ENCODE data around the gene USP15. TPM values are rescaled to one million over a fixed set of nuclear protein-coding genes. Genes with fewer than 3 reads are reported as not detected.

The USP15 gene
- total and polyA plus RNA-seq, 8 donors: 16.6 to 220 (median 77.9) TPM

DNA sequence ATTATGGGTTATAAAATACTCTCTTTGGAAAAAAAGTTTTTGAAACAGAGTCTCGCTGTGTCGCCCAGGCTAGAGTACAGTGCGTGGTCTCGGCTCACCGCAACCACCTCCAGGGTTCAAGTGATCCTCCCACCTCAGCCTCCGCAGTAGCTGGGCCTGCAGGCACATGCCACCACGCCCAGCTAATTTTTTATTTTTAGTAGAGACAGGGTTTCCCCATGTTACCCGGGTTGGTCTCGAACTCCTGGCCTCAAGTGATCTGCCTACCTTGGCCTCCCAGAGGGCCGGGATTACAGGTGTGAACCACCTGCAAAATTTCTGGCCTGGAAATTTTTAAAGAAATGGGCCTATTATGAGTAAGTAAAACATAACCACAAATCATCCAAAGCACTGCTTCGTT is 3.8 kb downstream of the USP15 start:
- 76 to 86% (median 81%) methylated on average over 11 of the region's 11 CpGs for WGBS, 5 donors
- no peak overlapping the region for H3K4me3 ChIP-seq
- intact Hi-C loops (cut with DNase I; ENCODE audit: low total_unique reads): no loop called here
- H3K36me3 ChIP-seq: no peaks in the 10 kb centered on the region
- H3K9me3 ChIP-seq: no peaks in the 10 kb centered on the region
- TF ChIP-seq POLR2A (IDR thresholded peaks at IDR 0.05): no peak
- TF ChIP-seq, protein P1, sequence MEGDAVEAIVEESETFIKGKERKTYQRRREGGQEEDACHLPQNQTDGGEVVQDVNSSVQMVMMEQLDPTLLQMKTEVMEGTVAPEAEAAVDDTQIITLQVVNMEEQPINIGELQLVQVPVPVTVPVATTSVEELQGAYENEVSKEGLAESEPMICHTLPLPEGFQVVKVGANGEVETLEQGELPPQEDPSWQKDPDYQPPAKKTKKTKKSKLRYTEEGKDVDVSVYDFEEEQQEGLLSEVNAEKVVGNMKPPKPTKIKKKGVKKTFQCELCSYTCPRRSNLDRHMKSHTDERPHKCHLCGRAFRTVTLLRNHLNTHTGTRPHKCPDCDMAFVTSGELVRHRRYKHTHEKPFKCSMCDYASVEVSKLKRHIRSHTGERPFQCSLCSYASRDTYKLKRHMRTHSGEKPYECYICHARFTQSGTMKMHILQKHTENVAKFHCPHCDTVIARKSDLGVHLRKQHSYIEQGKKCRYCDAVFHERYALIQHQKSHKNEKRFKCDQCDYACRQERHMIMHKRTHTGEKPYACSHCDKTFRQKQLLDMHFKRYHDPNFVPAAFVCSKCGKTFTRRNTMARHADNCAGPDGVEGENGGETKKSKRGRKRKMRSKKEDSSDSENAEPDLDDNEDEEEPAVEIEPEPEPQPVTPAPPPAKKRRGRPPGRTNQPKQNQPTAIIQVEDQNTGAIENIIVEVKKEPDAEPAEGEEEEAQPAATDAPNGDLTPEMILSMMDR (IDR thresholded peaks at IDR 0.05): no peak
- TF ChIP-seq POLR2AphosphoS5 (IDR thresholded peaks at IDR 0.05): no peak
- no peak for TF ChIP-seq EP300 (IDR thresholded peaks at IDR 0.05)
- peak overlapping the region in 1 of 5 donors; percentile 2 for H3K27ac ChIP-seq
- peaks cover 36 to 83% (median 59%) of the 10 kb centered on the region in 4 donors for H3K4me1 ChIP-seq
- no peak for DNase-seq
- H3K27me3 ChIP-seq: no peaks in the 10 kb centered on the region

GRCh38 chr12:62264706-62265105 is 4.5 kb downstream of the USP15 start:
- DNase-seq: no peak
- WGBS, 5 donors: 69 to 82% (median 77%) methylated on average over 3 of the region's 3 CpGs
- H3K36me3 ChIP-seq: no peaks in the 10 kb centered on the region
- H3K9me3 ChIP-seq: no peaks in the 10 kb centered on the region
- no peaks in the 10 kb centered on the region for H3K27me3 ChIP-seq
- intact Hi-C loops (cut with DNase I; ENCODE audit: low total_unique reads): no loop called here
- TF ChIP-seq POLR2AphosphoS5 (IDR thresholded peaks at IDR 0.05): no peak
- TF ChIP-seq POLR2A (IDR thresholded peaks at IDR 0.05): no peak
- TF ChIP-seq EP300 (IDR thresholded peaks at IDR 0.05): no peak
- TF ChIP-seq, protein P1 (IDR thresholded peaks at IDR 0.05): no peak
- no peak overlapping the region for H3K4me3 ChIP-seq
- peaks cover 36 to 87% (median 59%) of the 10 kb centered on the region in 4 donors for H3K4me1 ChIP-seq
- peak overlapping the region in 1 of 5 donors; percentile 2 for H3K27ac ChIP-seq

DNA sequence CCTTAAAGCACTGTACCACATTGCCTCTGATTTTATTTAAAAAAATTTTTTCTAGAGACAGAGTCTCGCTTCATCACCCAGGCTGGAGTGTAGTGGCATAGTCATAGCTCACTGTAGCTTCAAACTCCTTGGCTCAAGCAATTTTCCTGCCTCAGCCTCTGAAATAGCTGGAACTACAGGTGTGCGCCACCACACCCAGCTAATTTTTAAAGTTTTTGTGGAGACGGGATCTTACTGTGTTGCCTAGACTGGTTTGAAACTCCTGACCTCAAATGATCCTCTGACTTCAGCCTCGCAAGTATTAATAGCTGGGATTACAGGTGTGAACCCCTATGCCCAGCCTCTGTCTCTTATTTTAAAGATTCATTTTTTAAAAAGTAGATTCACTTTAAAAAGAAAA is 5.3 kb downstream of the USP15 start:
- Histone ChIP-seq H3K4me3 (no peak overlapping the region), H3K9me3 (no peaks in the 10 kb centered on the region), H3K27me3 (no peaks in the 10 kb centered on the region), H3K27ac (peak overlapping the region in 1 of 5 donors; percentile 2), H3K36me3 (no peaks in the 10 kb centered on the region), H3K4me1 (peaks cover 36 to 95% (median 64%) of the 10 kb centered on the region in 4 donors)
- no peak for TF ChIP-seq POLR2AphosphoS5 (IDR thresholded peaks at IDR 0.05)
- TF ChIP-seq EP300 (IDR thresholded peaks at IDR 0.05): no peak
- TF ChIP-seq, protein P1 (IDR thresholded peaks at IDR 0.05): no peak
- no peak for TF ChIP-seq POLR2A (IDR thresholded peaks at IDR 0.05)
- 90 to 97% (median 93%) methylated on average over 4 of the region's 4 CpGs for WGBS, 5 donors
- intact Hi-C loops (cut with DNase I; ENCODE audit: low total_unique reads): no loop called here
- no peak for DNase-seq

DNA sequence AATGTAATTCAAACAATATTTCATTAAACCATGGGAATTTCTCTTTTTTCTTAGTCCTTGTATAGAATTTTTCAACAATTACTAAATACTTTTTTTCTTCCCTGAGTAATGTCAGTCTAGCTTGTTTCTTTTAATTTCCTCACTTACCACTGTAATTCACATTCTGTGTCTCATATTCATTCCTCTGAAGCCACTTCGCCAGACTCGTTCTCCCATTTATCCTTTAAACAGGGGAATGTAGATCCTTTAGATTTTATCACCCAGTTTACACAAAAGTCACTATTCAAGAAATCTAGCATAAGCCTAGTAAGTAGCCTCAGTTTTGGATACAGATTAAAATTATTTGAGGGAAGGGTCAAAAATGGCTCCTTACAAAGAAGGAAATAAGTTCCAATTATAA is 6.8 kb downstream of the USP15 start:
- TF ChIP-seq POLR2AphosphoS5 (IDR thresholded peaks at IDR 0.05): no peak
- TF ChIP-seq, protein P1 (IDR thresholded peaks at IDR 0.05): no peak
- TF ChIP-seq EP300 (IDR thresholded peaks at IDR 0.05): no peak
- TF ChIP-seq POLR2A (IDR thresholded peaks at IDR 0.05): no peak
- Histone ChIP-seq H3K4me1 (peaks cover 29 to 100% (median 65%) of the 10 kb centered on the region in 4 donors), H3K27me3 (no peaks in the 10 kb centered on the region), H3K4me3 (no peak overlapping the region), H3K27ac (peak overlapping the region in 1 of 5 donors; percentile 38), H3K9me3 (no peaks in the 10 kb centered on the region), H3K36me3 (no peaks in the 10 kb centered on the region)
- intact Hi-C loops (cut with DNase I; ENCODE audit: low total_unique reads): no loop called here
- no peak for DNase-seq
- 60 to 72% (median 64%) methylated on average over 2 of the region's 2 CpGs for WGBS, 5 donors

Data from stomach (tissue), 9 donors.